ENCODE data around the gene DLG1.
A peak's percentile ranks its signal among the peaks of the same experiment; 100 is the strongest.

Gene DLG1

GRCh38 chr3:197298341-197298944 lies at the start of gene DLG1:
TSS of gene DLG1 (minus strand) at chr3:197298612. CDS start at chr3:197297204, 1,408 bp downstream.
- DNase-seq (ENCODE audit: low read depth) = peak; percentile 98
- no peak for TF ChIP-seq CTCF (IDR thresholded peaks at IDR 0.05; ENCODE audit: insufficient read depth, low read depth, low read length, missing control alignments)
- peak within 1 kb of the TSS; percentile 94 for H3K4me3 ChIP-seq (ENCODE audit: low read length)

DNA sequence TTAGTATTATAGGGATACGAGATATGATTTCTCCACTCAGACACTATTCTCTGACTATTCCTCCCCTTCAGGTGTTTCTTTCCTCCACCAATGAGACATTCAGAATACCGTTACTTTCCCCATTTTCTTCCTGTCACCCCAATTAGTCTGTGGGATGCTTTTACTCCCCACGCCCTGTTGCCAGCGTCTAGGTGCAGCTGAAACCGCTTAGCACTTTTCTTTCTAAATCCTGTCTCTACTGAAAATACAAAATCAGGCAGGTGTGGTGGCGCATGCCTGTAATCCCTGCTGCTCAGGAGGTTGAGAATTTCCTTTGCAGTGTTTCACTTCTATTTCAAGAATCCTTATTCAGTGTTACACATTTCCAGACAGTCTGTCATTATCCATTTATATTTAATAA lies 49.6 kb upstream of the DLG1 start:
- TF ChIP-seq CTCF (IDR thresholded peaks at IDR 0.05; ENCODE audit: insufficient read depth, low read depth, low read length, missing control alignments) = no peak
- no peak overlapping the region for H3K4me3 ChIP-seq (ENCODE audit: low read length)
- no peak for DNase-seq (ENCODE audit: low read depth)

DNA sequence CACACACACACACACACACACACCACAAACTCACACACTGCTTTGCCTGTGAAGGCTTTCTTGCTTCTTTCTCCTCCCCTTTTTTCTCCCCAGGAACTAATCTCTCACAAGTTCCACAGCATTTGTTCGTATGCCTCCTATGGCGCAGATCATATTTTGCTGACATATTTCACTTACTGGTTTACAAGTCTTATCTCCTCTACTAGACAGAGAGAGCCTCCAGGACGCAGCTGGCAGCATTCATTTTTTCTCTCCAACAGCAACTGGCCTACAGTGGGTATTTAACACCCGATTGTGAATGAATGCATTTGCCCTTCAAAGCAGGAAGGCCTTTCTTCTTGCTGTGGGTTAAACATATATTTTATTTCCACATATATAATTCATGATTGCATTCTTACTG lies 47.0 kb upstream of the DLG1 start:
- no peak overlapping the region for H3K4me3 ChIP-seq (ENCODE audit: low read length)
- DNase-seq (ENCODE audit: low read depth) = no peak
- no peak for TF ChIP-seq CTCF (IDR thresholded peaks at IDR 0.05; ENCODE audit: insufficient read depth, low read depth, low read length, missing control alignments)

DNA sequence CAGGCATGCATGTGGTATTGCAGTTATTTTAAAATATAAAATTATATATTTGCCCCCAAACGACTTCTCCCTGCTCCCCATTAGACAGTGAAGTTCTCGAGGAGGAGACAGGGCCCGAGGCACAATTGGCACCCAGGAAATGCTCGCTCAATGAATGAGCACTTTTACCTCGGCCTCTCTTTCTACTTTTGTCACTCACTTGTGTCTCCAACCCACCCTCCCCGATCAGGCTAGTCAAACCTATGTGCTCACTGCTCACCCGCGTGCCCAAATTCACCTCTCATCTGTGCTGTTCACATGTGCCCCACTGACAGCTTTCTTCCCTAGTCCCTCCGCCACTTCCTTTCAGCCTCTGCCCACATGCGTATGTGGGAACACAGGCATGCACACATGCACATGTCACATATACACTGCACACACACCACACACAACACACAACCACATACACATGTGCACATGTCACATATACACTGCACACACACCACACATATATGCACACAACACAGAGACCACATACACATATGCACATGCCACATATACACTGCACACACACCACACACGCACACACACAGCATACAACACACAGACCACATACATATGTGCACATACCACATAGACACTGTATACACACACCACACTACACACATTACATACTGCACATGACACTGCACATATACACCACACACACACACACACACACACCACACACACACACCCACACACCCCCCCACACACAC lies 46.3 kb upstream of the DLG1 start:
- TF ChIP-seq CTCF (IDR thresholded peaks at IDR 0.05; ENCODE audit: insufficient read depth, low read depth, low read length, missing control alignments) = no peak
- no peak overlapping the region for H3K4me3 ChIP-seq (ENCODE audit: low read length)
- no peak for DNase-seq (ENCODE audit: low read depth)

- H3K4me3 ChIP-seq (ENCODE audit: low read length) = no peak overlapping the region
- no peak for TF ChIP-seq CTCF (IDR thresholded peaks at IDR 0.05; ENCODE audit: insufficient read depth, low read depth, low read length, missing control alignments)
- DNase-seq (ENCODE audit: low read depth) = no peak
Measured at GRCh38 chr3:197343656-197344408, 45.4 kb upstream of the DLG1 start.

DNA sequence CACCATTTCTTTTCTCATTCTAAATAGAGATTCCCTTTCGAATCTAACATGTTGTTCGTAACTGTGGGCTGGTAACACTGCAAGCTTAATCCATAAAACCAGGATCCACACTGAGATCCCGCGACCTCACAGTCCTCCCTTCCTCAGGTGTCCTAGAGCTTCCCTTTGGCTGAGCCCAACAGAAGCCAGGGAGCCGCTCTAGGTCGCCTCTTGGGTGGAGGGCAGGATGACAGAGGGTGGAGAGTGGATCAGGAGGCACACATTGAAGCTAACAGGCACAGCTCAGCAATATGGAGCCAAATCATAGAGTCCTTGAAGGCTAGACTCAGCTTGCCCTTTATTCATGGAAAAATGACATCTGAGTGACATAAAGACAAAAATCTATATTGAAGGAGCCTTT lies 44.7 kb upstream of the DLG1 start:
- DNase-seq (ENCODE audit: low read depth) = no peak
- TF ChIP-seq CTCF (IDR thresholded peaks at IDR 0.05; ENCODE audit: insufficient read depth, low read depth, low read length, missing control alignments) = no peak
- no peak overlapping the region for H3K4me3 ChIP-seq (ENCODE audit: low read length)

All from epithelial cell of esophagus (primary cell).